Ureter (tissue), 1 donor: ENCODE results near the gene STK11. TPM values are rescaled to one million over a fixed set of nuclear protein-coding genes. Genes with fewer than 3 reads are reported as not detected.
"Not testable (repeated sequence)": the region's sequence is repeated elsewhere in the genome, so short reads cannot be mapped to it uniquely, and the experiment has no call there.

Source experiments
- DNase-seq: peaks from one replicate; pipeline ENCODE4 v3.0.0-alpha.2; 2020; ENCODE audit warnings: low spot score
- total RNA-seq: library from RNA; stranded (reverse); gene quantifications from one replicate; pipeline ENCODE4 v1.2.4, GENCODE V29; 2023
- donor health status: DM: yes; HTN: yes; CAD: no.

The STK11 gene
- total RNA-seq, 1 donor from 2014 or later = 51.2 TPM

GRCh38 chr19:1237027-1237659 lies 31.6 kb downstream of the STK11 start:
- no peak for DNase-seq

- no peak for DNase-seq
Measured at GRCh38 chr19:1237754-1238368, 32.3 kb downstream of the STK11 start, which contains the start of gene CBARP. CBARP (minus strand) TSS chr19:1238005; CDS start chr19:1236100, 1,905 bp downstream.

DNA sequence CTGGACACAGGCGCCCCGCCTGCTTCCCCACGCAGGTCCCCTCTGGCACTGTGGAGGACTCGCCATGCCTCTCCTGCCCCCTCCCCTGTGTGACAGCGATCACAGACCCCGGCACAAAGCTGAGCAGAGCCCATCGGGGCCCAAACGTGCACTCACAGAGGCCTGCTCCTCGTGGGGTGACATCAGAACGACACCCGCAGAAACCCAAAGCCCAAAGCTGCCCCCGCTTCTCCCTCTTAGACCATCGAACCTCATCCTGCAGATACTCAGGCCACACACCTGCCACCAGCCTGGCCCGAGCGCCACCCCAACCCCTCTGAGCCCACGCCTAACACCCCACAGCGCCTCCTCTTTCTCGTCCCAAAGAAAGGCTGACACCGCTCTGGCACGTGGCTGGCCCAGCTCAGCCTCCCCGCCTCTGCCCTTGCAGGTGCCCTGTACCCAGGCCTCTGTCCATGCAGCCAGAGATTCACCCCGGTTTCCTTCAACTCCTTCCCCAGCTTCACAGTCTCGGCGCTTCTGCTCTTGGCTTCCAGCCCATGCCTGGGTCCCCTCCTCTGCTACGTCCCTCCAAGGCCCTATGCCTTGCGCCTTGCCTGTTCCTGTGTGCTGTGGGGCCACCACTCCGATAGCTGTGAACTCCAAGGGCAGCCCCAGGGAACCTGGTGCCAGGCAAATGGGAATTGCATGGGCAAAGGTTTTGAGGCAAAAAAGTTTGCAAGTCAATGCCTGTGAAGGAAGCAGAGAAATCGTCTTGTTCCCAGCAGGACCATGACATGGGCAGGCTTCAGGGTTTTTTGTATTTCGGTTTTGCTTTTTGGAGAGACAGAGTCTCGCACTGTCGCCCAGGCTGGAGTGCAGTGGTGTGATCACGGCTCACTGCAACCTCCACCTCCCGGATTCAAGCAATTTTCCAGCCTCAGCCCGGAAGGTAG lies 33.1 kb downstream of the STK11 start:
- DNase-seq = no peak

DNA sequence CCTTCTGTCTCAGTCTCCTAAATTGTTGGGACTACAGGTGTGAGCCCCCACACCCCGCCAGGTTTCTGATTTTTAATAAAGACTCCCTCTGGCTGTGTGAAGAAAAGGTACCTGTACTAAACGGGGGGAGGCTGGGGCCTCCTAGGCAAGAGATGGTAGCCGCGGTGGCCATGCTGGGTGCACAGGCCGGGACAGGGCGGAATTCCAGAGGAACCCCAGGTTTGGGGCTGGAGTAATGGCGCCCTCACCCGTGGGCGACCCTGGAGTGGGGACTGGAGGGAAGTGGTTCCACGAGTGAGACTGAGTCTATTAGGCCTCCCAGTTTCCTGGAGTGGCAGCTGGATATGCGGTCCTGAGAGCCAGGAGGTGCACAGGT lies 33.8 kb downstream of the STK11 start:
- DNase-seq = no peak

DNA sequence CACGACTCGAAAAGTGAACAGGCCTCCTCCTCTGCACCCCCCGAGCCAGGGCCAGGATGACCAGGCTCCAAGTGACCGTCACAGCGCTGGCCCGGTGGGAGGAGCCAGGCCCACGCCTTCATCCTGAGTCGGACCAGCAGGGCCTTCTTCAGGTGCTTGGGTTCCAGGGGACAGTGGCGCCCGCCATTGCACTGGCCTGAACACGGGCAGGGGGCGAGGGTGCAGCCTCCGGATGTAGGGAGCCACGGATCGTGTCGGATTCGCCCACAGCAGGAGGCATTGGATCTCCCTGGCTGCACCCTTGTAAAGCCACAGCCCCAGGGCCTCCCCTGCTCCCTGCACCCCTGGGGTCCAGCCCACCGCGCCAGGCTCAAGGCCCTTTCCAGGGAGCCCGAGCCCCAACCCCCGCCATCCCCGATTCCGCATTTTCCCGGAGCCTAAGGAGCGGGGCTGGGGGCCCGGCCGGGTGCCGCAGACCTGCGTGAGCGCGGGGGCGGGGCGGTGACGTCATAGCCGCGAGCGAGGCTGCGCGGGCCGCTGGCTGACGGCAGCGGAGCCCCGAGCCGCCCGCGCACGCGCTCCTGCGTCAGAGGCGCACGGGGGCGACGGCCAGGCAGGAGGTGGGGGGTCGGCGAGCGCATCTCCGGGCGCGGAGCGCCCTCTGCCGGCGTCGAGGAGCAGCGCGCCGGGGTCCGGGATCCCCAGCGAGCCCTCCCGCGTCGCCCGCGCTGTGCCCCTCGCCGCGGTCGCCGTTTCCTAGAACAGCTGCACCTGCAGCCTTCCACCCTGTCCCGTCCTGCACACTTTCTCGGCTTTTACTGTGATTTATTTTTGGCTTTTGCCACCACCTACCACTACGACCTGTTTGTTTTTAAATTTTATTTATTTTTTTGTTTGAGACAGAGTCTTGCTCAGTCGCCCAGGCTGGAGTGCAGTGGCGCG lies 34.5 kb downstream of the STK11 start:
- DNase-seq = peak; percentile 83

DNA sequence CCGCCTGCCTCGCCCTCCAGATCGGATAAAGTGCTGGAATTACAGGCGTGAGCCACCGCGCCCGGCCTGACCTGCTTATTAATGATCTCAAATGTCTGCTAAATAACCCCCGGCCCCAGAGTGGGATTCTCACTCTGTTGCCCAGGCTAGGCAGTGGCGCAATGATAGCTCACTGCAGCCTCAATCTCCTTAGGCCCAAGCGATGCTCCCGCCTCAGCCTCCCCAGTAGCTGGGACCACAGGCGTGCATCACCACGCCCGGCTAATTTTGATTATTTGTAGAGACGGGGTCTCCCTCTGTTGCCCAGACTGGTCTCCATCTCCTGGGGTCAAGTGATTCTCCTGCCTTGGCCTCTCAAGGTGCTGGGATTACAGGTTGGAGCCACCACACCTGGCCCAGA lies 35.3 kb downstream of the STK11 start:
- DNase-seq = no peak

DNA sequence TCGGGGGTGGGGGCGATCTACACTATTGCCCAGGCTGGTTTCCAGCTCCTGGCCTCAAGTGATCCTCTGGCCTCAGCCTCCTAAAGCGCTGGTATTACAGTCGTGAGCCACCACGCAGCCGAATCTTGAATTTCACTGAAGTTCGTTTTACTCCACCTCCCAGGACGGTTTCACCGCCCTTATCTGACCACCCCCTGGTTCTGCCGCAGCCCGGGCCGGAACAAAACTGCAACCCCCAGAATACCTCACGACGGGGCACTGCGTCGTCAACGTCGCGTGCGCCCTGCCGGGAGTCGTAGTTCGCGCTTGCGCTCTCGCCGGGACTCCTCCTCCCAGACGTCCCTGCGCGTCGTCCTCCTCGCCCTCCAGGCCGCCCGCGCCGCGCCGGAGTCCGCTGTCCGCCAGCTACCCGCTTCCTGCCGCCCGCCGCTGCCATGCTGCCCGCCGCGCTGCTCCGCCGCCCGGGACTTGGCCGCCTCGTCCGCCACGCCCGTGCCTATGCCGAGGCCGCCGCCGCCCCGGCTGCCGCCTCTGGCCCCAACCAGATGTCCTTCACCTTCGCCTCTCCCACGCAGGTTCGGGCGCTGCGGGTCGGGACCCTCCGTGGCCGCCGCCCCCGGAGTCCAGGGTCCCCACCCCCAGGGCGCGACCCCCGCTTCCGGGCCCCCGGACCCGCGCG lies 36.0 kb downstream of the STK11 start, which contains the start of gene ATP5F1D:
ATP5F1D (plus strand) TSS at position 335 of the 679 bp plus-strand sequence; CDS start at position 435, 100 bp downstream.
- DNase-seq = peak; percentile 95

GRCh38 chr19:1243768-1244692 lies 38.5 kb downstream of the STK11 start:
- peak; percentile 89 for DNase-seq

DNA sequence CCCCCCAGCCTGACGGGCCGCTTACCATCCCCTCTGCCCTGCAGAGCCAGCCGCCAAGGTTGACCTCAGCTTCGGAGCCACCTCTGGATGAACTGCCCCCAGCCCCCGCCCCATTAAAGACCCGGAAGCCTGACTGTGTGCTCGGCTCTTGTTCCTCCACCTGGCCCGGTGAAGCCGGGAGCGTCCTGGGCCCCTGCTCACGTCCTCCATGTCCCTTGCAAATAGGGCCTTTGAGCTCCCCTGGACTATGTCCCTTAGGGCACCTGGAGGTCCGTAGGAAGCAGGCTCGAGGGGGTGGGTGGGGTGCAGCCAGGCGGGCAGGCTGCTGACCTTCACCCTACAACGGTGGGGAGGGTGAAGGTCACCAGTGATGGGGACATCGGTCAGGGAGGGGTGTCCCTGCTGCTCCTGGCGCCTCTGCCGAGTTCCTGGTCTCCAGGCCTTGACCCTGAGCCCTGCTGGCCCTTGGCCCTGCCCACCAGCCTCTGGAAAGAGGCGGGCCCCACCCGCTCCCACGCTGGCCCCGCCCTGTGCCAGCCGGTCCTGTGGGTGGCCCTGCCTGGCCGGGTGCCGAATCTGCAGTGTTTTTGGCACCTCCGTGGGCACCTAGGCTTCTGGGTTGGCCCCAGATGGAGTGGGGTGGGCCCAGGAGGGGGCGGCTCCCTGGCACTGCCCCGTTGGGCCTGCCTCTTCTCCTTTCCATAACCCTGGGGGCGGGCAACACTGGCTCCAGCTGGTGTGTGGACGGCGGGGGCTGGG lies 39.3 kb downstream of the STK11 start:
- DNase-seq = peak; percentile 74

GRCh38 chr19:1245494-1246264 lies 40.1 kb downstream of the STK11 start:
- no peak for DNase-seq

GRCh38 chr19:1246265-1247087 lies 40.9 kb downstream of the STK11 start:
- not testable (repeated sequence) for DNase-seq

DNA sequence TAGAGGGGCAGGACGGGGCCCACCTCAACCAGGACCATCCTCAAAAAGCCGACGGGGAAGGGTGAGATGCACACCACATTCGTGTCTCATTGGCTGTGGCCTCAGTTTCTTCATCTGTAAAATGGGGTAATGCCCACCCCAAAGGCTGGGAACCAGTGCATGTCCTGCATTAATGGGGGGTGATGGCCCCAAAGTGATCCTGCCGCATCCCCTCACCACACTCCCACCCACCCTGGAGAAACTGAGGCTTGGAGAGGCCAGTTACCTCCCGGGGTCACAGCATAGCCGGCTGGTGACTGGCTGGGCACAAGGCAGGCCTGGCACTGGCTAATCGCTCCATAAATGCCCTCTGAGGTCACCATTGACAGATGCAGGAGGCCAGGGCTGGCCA lies 42.2 kb downstream of the STK11 start:
- no peak for DNase-seq

GRCh38 chr19:1248139-1248785 lies 42.7 kb downstream of the STK11 start, which contains the start of gene MIDN:
MIDN (plus strand) TSS chr19:1248583; CDS start chr19:1250297, 1,714 bp downstream.
- peak; percentile 87 for DNase-seq

- DNase-seq = peak; percentile 87
Measured at GRCh38 chr19:1248786-1249297, 43.3 kb downstream of the STK11 start.

- DNase-seq = peak; percentile 94
Measured at GRCh38 chr19:1249298-1249989, 43.9 kb downstream of the STK11 start.
